ENCODE measurements around the gene CERKL. TPM values are rescaled to one million over a fixed set of nuclear protein-coding genes. Genes with fewer than 3 reads are reported as not detected.

CERKL gene
- total and polyA plus RNA-seq, 2 experiments from 2014 or later = 0.32 to 0.69 TPM

DNA sequence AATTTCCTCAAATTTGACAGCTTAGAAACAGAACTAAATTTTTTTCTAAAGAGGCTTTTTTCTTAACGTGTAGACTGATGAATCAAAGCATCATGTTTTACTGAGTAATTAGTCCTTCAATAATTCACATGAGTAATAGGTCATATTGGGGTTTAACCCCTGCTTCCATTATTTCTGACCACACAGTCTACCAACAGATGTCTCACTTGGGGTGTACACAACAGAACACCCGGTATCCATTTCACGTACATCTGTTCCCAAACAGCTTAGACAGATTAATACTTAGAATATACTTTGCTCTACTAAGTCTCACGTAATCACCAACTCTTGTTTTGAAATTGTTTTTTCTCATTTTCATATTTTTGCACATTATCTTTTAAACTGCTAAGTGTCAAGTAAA lies 14.8 kb downstream of the CERKL start (continued):
- TF ChIP-seq, protein P1, sequence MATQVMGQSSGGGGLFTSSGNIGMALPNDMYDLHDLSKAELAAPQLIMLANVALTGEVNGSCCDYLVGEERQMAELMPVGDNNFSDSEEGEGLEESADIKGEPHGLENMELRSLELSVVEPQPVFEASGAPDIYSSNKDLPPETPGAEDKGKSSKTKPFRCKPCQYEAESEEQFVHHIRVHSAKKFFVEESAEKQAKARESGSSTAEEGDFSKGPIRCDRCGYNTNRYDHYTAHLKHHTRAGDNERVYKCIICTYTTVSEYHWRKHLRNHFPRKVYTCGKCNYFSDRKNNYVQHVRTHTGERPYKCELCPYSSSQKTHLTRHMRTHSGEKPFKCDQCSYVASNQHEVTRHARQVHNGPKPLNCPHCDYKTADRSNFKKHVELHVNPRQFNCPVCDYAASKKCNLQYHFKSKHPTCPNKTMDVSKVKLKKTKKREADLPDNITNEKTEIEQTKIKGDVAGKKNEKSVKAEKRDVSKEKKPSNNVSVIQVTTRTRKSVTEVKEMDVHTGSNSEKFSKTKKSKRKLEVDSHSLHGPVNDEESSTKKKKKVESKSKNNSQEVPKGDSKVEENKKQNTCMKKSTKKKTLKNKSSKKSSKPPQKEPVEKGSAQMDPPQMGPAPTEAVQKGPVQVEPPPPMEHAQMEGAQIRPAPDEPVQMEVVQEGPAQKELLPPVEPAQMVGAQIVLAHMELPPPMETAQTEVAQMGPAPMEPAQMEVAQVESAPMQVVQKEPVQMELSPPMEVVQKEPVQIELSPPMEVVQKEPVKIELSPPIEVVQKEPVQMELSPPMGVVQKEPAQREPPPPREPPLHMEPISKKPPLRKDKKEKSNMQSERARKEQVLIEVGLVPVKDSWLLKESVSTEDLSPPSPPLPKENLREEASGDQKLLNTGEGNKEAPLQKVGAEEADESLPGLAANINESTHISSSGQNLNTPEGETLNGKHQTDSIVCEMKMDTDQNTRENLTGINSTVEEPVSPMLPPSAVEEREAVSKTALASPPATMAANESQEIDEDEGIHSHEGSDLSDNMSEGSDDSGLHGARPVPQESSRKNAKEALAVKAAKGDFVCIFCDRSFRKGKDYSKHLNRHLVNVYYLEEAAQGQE (IDR thresholded peaks at IDR 0.05; ENCODE audit: unreplicated experiment) = no peak
- TF ChIP-seq, protein P2, sequence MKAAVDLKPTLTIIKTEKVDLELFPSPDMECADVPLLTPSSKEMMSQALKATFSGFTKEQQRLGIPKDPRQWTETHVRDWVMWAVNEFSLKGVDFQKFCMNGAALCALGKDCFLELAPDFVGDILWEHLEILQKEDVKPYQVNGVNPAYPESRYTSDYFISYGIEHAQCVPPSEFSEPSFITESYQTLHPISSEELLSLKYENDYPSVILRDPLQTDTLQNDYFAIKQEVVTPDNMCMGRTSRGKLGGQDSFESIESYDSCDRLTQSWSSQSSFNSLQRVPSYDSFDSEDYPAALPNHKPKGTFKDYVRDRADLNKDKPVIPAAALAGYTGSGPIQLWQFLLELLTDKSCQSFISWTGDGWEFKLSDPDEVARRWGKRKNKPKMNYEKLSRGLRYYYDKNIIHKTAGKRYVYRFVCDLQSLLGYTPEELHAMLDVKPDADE (IDR thresholded peaks at IDR 0.05) = no peak
- TF ChIP-seq EZH2phosphoT487 (IDR thresholded peaks at IDR 0.05; ENCODE audit: unreplicated experiment) = no peak

DNA sequence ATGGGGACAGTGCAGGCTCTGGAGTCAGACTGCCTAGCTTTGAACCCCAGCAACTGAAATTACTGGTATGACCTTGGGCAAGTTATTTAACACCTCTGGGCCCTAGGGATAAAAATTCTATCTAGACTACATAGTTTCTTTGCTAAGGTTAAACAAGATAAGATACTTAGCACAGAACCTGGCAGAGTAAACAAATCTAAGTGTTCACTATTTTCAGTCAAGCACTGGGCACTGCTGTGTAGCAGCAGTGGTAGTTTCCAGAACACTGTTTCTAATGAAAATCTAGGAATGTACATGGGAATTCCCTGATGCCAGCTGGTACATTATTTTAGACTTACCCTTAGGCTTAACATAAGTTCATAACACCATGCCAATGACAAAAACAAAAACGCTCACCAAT lies 17.2 kb downstream of the CERKL start:
- H4K20me1 ChIP-seq (replicated peaks; ENCODE audit: insufficient read depth) = no peaks in the 10 kb centered on the region; the same call in 1 of the 2 replicates
- Mint-ChIP-seq H3K27me3 (ENCODE audit: insufficient read depth, low read depth, poor library complexity) (no peaks in the 10 kb centered on the region), H3K36me3 (ENCODE audit: low read depth) (no peaks in the 10 kb centered on the region), H3K27ac (no peak overlapping the region), H3K4me1 (peaks cover 4% of the 10 kb centered on the region; the same call in 2 of the 3 replicates), H3K9me3 (no peaks in the 10 kb centered on the region), H3K4me3 (no peak overlapping the region)
- no peak overlapping the region for H3K4me3 ChIP-seq
- no peak for DNase-seq (ENCODE audit: low spot score)
- H2AFZ ChIP-seq = no peak overlapping the region
- H3K4me2 ChIP-seq = no peak overlapping the region
- no peaks in the 10 kb centered on the region for H3F3A ChIP-seq (replicated peaks; ENCODE audit: low read depth)
- H3K27me3 ChIP-seq (ENCODE audit: insufficient read depth) = no peaks in the 10 kb centered on the region
- H3K36me3 ChIP-seq (ENCODE audit: insufficient read depth) = no peaks in the 10 kb centered on the region
- no peaks in the 10 kb centered on the region for H3K79me2 ChIP-seq (replicated peaks; ENCODE audit: insufficient read depth)
- no peak overlapping the region for H3K27ac ChIP-seq (ENCODE audit: low read depth)
- H3K4me1 ChIP-seq (ENCODE audit: insufficient read depth) = no peaks in the 10 kb centered on the region
- ATAC-seq = no peak
- peaks cover 5% of the 10 kb centered on the region; the same call in 1 of the 2 replicates for H3K9me2 ChIP-seq (ENCODE audit: insufficient read depth)
- TF ChIP-seq EZH2 (IDR thresholded peaks at IDR 0.05; ENCODE audit: low read depth, unreplicated experiment) = no peak
- TF ChIP-seq, protein P3, sequence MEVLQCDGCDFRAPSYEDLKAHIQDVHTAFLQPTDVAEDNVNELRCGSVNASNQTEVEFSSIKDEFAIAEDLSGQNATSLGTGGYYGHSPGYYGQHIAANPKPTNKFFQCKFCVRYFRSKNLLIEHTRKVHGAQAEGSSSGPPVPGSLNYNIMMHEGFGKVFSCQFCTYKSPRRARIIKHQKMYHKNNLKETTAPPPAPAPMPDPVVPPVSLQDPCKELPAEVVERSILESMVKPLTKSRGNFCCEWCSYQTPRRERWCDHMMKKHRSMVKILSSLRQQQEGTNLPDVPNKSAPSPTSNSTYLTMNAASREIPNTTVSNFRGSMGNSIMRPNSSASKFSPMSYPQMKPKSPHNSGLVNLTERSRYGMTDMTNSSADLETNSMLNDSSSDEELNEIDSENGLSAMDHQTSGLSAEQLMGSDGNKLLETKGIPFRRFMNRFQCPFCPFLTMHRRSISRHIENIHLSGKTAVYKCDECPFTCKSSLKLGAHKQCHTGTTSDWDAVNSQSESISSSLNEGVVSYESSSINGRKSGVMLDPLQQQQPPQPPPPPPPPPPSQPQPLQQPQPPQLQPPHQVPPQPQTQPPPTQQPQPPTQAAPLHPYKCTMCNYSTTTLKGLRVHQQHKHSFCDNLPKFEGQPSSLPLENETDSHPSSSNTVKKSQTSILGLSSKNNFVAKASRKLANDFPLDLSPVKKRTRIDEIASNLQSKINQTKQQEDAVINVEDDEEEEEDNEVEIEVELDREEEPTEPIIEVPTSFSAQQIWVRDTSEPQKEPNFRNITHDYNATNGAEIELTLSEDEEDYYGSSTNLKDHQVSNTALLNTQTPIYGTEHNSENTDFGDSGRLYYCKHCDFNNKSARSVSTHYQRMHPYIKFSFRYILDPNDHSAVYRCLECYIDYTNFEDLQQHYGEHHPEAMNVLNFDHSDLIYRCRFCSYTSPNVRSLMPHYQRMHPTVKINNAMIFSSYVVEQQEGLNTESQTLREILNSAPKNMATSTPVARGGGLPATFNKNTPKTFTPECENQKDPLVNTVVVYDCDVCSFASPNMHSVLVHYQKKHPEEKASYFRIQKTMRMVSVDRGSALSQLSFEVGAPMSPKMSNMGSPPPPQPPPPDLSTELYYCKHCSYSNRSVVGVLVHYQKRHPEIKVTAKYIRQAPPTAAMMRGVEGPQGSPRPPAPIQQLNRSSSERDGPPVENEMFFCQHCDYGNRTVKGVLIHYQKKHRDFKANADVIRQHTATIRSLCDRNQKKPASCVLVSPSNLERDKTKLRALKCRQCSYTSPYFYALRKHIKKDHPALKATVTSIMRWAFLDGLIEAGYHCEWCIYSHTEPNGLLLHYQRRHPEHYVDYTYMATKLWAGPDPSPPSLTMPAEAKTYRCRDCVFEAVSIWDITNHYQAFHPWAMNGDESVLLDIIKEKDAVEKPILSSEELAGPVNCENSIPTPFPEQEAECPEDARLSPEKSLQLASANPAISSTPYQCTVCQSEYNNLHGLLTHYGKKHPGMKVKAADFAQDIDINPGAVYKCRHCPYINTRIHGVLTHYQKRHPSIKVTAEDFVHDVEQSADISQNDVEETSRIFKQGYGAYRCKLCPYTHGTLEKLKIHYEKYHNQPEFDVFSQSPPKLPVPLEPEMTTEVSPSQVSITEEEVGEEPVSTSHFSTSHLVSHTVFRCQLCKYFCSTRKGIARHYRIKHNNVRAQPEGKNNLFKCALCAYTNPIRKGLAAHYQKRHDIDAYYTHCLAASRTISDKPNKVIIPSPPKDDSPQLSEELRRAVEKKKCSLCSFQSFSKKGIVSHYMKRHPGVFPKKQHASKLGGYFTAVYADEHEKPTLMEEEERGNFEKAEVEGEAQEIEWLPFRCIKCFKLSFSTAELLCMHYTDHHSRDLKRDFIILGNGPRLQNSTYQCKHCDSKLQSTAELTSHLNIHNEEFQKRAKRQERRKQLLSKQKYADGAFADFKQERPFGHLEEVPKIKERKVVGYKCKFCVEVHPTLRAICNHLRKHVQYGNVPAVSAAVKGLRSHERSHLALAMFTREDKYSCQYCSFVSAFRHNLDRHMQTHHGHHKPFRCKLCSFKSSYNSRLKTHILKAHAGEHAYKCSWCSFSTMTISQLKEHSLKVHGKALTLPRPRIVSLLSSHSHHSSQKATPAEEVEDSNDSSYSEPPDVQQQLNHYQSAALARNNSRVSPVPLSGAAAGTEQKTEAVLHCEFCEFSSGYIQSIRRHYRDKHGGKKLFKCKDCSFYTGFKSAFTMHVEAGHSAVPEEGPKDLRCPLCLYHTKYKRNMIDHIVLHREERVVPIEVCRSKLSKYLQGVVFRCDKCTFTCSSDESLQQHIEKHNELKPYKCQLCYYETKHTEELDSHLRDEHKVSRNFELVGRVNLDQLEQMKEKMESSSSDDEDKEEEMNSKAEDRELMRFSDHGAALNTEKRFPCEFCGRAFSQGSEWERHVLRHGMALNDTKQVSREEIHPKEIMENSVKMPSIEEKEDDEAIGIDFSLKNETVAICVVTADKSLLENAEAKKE (CRISPR knock-in tag; IDR thresholded peaks at IDR 0.05) = no peak

Measured in GM23338 (cell line).